HFFc6 (cell line): ENCODE measurements around the gene TRIM31. TPM values are rescaled to one million over a fixed set of nuclear protein-coding genes. Genes with fewer than 3 reads are reported as not detected.

ENCODE experiments used
- DNase-seq: peaks from one replicate; pipeline ENCODE4 v3.0.0-alpha.2; 2018
- H3K27ac Mint-ChIP-seq: 2 replicates; pipeline ENCODE4 v1.8.0; 2020; ENCODE audit warnings: mild to moderate bottlenecking, mixed read lengths
- H3K27me3 Mint-ChIP-seq: 2 replicates; pipeline ENCODE4 v1.8.0; 2021; ENCODE audit warnings: mild to moderate bottlenecking, moderate library complexity, mixed read lengths; ENCODE audit not compliant: insufficient read depth
- H3K36me3 Mint-ChIP-seq: 2 replicates; pipeline ENCODE4 v1.8.0; 2021; ENCODE audit warnings: low read depth, mixed read lengths
- H3K4me1 Mint-ChIP-seq: 2 replicates; pipeline ENCODE4 v1.8.0; 2020; ENCODE audit warnings: low read depth, mixed read lengths
- H3K4me3 Mint-ChIP-seq: 2 replicates; pipeline ENCODE4 v1.8.0; 2020; ENCODE audit warnings: mild to moderate bottlenecking, moderate library complexity, mixed read lengths
- H3K9me3 Mint-ChIP-seq: 2 replicates; pipeline ENCODE4 v1.8.0; 2020; ENCODE audit warnings: mild to moderate bottlenecking, mixed read lengths
- total RNA-seq, 6 experiments: library from RNA; stranded (reverse); fragmentation: NEBNext Ultra II Directional; extraction: Animal tissue kit (Norgen Biotek cat#: 25700); gene quantifications; 2 replicates in 1 of 6; 3 replicates in 5 of 6; pipeline ENCODE4 v1.2.3, GENCODE V29; 2021
- TF ChIP-seq, protein P1 (sequence below): fragments of 200-600 bp; sonication (generic); IDR thresholded peaks from 2 replicates; pipeline ENCODE4 v1.5.0; 2021; ENCODE audit warnings: antibody characterized with exemption, mild to moderate bottlenecking

Gene TRIM31
- total RNA-seq, 6 experiments from 2014 or later = not detected

DNA sequence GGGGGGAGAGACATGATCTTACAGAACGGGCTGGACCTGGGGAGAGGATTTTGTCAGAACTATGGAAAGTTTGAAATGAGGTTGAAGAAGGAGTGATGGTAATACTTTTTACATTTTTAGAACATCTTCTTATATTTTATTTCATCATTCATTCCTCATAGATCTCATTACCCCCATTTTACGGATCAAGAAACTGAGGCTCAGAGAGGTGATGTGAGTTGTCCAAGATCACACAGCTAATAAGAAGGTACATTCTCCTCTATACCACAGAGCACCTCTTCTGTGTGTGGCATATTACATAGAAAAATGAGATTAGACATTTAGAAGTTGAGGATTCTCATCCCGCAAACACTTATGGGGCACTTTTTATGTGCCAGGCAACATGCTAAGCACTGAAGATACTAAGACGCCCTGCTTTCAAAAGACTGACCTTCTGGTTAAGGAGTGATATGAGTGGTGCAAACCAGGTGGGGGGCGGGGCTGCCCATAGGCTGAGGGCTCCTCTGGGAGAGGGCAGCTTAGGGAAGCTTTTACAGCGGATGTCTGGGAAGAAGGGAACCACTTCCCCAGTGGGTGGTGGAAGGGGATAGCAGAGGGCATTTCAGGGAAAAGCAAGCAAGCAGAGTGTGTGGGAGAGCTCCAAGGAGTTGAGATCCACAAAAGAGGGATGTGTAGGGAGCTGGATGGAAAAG is 19.9 kb downstream of the TRIM31 start:
- no peak overlapping the region for H3K4me3 Mint-ChIP-seq
- peaks cover 42% of the 10 kb centered on the region for H3K27me3 Mint-ChIP-seq
- DNase-seq = no peak

DNA sequence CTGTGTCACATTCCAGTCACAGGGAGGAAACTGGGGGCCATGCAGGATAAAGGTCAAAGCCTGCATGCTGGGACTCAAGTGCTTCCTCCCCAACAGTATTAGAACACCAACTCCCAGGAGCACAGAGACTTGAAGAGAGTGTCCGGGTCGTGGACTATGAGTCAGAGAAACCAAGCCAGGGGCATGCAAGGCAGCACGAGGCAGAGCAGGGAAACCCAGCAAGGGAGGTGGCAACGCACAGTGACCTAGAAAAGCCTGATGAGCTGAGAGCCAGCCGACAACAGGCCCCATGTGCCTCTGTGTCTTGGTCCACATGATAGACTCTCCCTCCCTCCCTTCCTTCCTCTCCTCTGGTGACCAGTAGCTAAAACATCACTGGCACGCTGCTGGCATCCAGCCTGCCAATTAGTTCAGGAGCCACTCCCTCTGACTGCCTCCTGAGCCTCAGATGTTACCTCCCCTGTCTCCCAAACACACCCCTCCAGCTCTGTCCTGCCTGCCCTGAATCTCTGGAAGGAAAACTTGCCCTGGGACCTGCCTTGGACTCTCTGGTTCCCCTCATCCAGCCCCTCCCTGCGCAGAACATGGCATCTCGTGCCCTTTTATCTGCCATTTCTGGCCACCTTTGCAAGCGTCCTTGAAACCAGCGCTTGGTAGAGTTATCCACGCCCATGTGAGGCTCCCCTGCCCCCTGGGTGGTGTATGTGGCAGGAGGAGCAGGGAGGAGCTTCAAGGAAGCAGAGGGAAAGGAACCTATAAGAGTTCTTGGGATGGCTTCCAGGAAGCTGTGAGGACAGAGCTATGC is 21.1 kb downstream of the TRIM31 start:
- TF ChIP-seq, protein P1, sequence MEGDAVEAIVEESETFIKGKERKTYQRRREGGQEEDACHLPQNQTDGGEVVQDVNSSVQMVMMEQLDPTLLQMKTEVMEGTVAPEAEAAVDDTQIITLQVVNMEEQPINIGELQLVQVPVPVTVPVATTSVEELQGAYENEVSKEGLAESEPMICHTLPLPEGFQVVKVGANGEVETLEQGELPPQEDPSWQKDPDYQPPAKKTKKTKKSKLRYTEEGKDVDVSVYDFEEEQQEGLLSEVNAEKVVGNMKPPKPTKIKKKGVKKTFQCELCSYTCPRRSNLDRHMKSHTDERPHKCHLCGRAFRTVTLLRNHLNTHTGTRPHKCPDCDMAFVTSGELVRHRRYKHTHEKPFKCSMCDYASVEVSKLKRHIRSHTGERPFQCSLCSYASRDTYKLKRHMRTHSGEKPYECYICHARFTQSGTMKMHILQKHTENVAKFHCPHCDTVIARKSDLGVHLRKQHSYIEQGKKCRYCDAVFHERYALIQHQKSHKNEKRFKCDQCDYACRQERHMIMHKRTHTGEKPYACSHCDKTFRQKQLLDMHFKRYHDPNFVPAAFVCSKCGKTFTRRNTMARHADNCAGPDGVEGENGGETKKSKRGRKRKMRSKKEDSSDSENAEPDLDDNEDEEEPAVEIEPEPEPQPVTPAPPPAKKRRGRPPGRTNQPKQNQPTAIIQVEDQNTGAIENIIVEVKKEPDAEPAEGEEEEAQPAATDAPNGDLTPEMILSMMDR = no peak
- Mint-ChIP-seq H3K9me3 (no peaks in the 10 kb centered on the region; the same call in 1 of the 2 replicates), H3K4me1 (peaks cover 29% of the 10 kb centered on the region), H3K36me3 (peaks cover 6% of the 10 kb centered on the region; the same call in 1 of the 2 replicates), H3K27me3 (peaks cover 46% of the 10 kb centered on the region), H3K27ac (peak overlapping the region; percentile 67), H3K4me3 (peak overlapping the region; percentile 9)
- DNase-seq = peak; percentile 86

More for the DNA sequence above, 19.9 kb downstream of the TRIM31 start:
- Mint-ChIP-seq H3K4me1 (peaks cover 29% of the 10 kb centered on the region), H3K9me3 (no peaks in the 10 kb centered on the region; the same call in 1 of the 2 replicates), H3K27ac (no peak overlapping the region), H3K36me3 (peaks cover 6% of the 10 kb centered on the region; the same call in 1 of the 2 replicates)
- TF ChIP-seq, protein P1 = no peak

DNA sequence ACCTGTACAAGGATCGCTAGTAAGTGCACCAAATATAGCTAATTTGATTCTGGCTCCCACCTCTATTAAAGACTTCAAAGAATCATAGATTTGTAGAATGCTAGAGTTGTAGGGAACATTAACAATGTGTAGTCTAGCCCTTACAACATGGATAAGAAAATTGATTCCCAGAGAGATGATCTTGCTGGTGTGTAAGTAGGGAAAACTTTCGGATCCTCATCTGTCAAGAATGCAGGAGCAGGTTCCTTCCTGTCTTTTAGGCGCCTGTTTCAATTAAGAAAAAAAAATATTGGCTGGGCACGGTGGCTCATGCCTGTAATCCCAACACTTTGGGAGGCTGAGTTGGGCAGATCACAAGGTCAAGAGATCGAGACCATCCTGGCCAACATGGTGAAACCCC is 25.0 kb downstream of the TRIM31 start:
- Mint-ChIP-seq H3K27me3 (peaks cover 46% of the 10 kb centered on the region), H3K9me3 (no peaks in the 10 kb centered on the region; the same call in 1 of the 2 replicates), H3K27ac (no peak overlapping the region), H3K36me3 (peaks cover 6% of the 10 kb centered on the region; the same call in 1 of the 2 replicates), H3K4me1 (peaks cover 20% of the 10 kb centered on the region), H3K4me3 (no peak overlapping the region)
- no peak for DNase-seq
- TF ChIP-seq, protein P1 = no peak

DNA sequence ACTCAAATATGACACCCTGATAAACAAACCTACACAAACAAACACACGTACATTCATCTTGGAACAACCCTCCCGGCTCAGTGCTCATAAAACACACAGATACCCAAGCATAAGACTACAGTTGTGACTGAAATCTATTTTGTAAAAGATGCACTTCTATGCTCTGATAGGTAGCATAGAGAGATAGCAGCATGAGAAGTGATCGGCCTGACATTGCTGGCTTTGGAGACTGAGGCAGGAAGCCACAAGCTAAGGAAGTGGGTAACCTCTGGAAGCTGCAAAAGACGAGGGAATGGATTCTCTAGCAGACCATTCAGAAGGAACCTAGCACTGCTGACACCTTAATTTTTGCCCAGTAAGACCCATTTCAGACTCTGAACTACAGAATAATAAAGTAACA is 35.7 kb downstream of the TRIM31 start:
- Mint-ChIP-seq H3K4me1 (peaks cover 10% of the 10 kb centered on the region), H3K27ac (no peak overlapping the region), H3K4me3 (no peak overlapping the region), H3K9me3 (no peaks in the 10 kb centered on the region), H3K27me3 (peaks cover 61% of the 10 kb centered on the region), H3K36me3 (peaks cover under 1% of the 10 kb centered on the region; the same call in 1 of the 2 replicates)
- DNase-seq = no peak
- TF ChIP-seq, protein P1 = no peak

DNA sequence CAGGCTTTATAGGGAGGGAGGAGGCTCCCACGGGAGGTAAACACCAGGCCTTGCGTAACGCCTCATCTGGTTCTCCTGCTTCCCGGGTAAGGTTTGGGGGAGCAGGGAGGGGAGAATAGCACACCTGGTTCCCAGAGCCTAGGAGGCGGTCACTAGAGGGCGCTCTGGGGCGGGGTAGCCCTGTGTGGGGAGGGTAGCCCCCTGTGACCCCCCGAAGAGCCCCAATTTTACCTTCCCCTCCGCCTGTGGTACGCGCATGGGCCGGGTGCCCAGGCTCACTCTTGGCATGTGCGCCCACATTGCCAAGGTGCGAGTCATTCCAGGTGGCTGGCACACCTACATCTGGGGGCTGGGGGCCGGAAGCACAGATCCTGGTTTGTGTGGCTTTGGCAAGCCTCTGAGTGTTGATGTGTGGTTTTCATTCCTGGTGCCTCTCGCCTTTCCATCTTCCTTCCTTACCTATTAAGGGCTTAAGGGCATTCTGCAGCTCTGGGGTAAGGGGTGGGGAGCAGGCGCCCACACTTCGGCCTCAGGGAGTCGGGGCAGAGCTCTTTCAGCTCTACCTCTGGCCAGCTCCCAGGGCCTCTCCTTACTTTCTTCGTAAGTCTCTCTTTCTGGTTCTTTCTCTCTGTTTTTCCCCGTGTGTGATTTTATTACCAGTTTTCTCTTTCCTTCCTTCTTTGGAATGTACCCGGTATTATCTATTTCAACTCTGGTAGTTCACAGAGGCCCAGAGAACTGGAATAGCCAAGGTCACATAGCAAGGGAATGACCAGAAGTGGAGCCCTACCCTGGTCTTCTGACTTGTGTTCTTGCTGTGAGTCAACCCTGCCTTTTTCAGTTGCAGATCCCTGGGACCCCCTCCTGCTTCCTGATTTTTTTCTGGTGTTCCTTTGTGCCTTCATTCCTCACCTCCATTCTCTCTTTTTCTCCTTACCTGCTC is 36.8 kb downstream of the TRIM31 start:
- peaks cover 10% of the 10 kb centered on the region for H3K4me1 Mint-ChIP-seq
- peak overlapping the region; percentile 7; the same call in 1 of the 2 replicates for H3K4me3 Mint-ChIP-seq
- TF ChIP-seq, protein P1 = peak; percentile 61; the same call in 1 of the 2 replicates
- no peak for DNase-seq
- H3K36me3 Mint-ChIP-seq = peaks cover 8% of the 10 kb centered on the region; the same call in 1 of the 2 replicates
- no peaks in the 10 kb centered on the region for H3K9me3 Mint-ChIP-seq
- H3K27ac Mint-ChIP-seq = no peak overlapping the region
- H3K27me3 Mint-ChIP-seq = peaks cover 68% of the 10 kb centered on the region
